WTC11 (cell line): ENCODE data around the gene NECTIN1. TPM values are rescaled to one million over a fixed set of nuclear protein-coding genes. Genes with fewer than 3 reads are reported as not detected.

ENCODE experiments used
- ATAC-seq: fragments of 200-7000 bp; cut with Tn5 transposase; 2 replicates; pipeline ENCODE4 v1.10.0; 2021; ENCODE audit warnings: mild to moderate bottlenecking, moderate library complexity
- CTCF ChIA-PET: fragments of 300-600 bp; sonication (Branson Sonifier 250); formaldehyde crosslinking; loops from one replicate; lab custom pipeline; 2021; ENCODE audit warnings: antibody characterized with exemption; lab: Charles Lee
- POLR2A ChIA-PET: fragments of 350-600 bp; sonication (Branson Sonifier 250); formaldehyde crosslinking; loops from one replicate; lab custom pipeline; 2021; ENCODE audit warnings: antibody characterized with exemption; lab: Charles Lee
- DNase-seq: peaks from one replicate; pipeline ENCODE4 v3.0.0; 2021; ENCODE audit warnings: low spot score
- H3K27ac Mint-ChIP-seq: 2 replicates; pipeline ENCODE4 v1.8.0; 2021; ENCODE audit warnings: mixed read lengths
- H3K27me3 Mint-ChIP-seq: 2 replicates; pipeline ENCODE4 v1.8.0; 2021; ENCODE audit warnings: low read depth, mild to moderate bottlenecking, moderate library complexity, mixed read lengths
- H3K36me3 Mint-ChIP-seq: 2 replicates; pipeline ENCODE4 v1.8.0; 2021; ENCODE audit warnings: mixed read lengths
- H3K4me1 Mint-ChIP-seq: 2 replicates; pipeline ENCODE4 v1.8.0; 2022; ENCODE audit warnings: mixed read lengths
- H3K4me3 Mint-ChIP-seq: 2 replicates; pipeline ENCODE4 v1.8.0; 2021; ENCODE audit warnings: mild to moderate bottlenecking, moderate library complexity, mixed read lengths
- H3K9me3 Mint-ChIP-seq: 2 replicates; pipeline ENCODE4 v1.8.0; 2021; ENCODE audit warnings: mixed read lengths
- ELF4 ChIP-seq: sonication (generic); formaldehyde crosslinking; IDR thresholded peaks from 2 replicates; pipeline ENCODE4 v1.8.1; 2022; ENCODE audit warnings: low read depth, mild to moderate bottlenecking, moderate library complexity, missing genetic modification reagents
- FOXP1 ChIP-seq: sonication (generic); formaldehyde crosslinking; IDR thresholded peaks from 2 replicates; pipeline ENCODE4 v1.8.0; 2022; ENCODE audit warnings: missing genetic modification reagents, mild to moderate bottlenecking, moderate library complexity, borderline replicate concordance
- GRHL2 ChIP-seq: fragments of 250-450 bp; sonication (Bioruptor Pico); IDR thresholded peaks from 2 replicates; pipeline ENCODE4 v1.8.0; 2022; ENCODE audit warnings: mild to moderate bottlenecking, moderate library complexity; ENCODE audit not compliant: insufficient replicate concordance, severe bottlenecking
- HMGA2 ChIP-seq: fragments of 250-450 bp; sonication (Bioruptor Pico); IDR thresholded peaks from 2 replicates; pipeline ENCODE4 v1.4.0; 2021; ENCODE audit warnings: mild to moderate bottlenecking, moderate library complexity
- HMGXB4 ChIP-seq: sonication (generic); formaldehyde crosslinking; IDR thresholded peaks from 2 replicates; pipeline ENCODE4 v1.8.1; 2023; ENCODE audit warnings: mild to moderate bottlenecking, moderate library complexity, missing genetic modification reagents
- JAZF1 ChIP-seq: fragments of 250-450 bp; sonication (Bioruptor Pico); IDR thresholded peaks from 2 replicates; pipeline ENCODE4 v1.9.0; 2021; ENCODE audit warnings: moderate library complexity, mild to moderate bottlenecking, inconsistent platforms
- MAX ChIP-seq: sonication (generic); formaldehyde crosslinking; IDR thresholded peaks from 2 replicates; pipeline ENCODE4 v1.8.0; 2022; ENCODE audit warnings: mild to moderate bottlenecking, missing genetic modification reagents
- MLX ChIP-seq: sonication (generic); formaldehyde crosslinking; IDR thresholded peaks from 2 replicates; pipeline ENCODE4 v1.8.1; 2023; ENCODE audit warnings: mild to moderate bottlenecking, missing genetic modification reagents, moderate library complexity
- NFATC4 ChIP-seq: fragments of 250-450 bp; sonication (Bioruptor Pico); IDR thresholded peaks from 2 replicates; pipeline ENCODE4 v1.9.0; 2021; ENCODE audit warnings: mild to moderate bottlenecking
- RORB ChIP-seq: fragments of 250-450 bp; sonication (Bioruptor Pico); IDR thresholded peaks from 2 replicates; pipeline ENCODE4 v1.9.0; 2021; ENCODE audit warnings: mild to moderate bottlenecking
- SOX15 ChIP-seq: fragments of 250-450 bp; sonication (Bioruptor Pico); IDR thresholded peaks from 2 replicates; pipeline ENCODE4 v1.9.0; 2021; ENCODE audit warnings: mild to moderate bottlenecking
- ZNF232 ChIP-seq: sonication (generic); formaldehyde crosslinking; IDR thresholded peaks from 2 replicates; pipeline ENCODE4 v1.8.0; 2022; ENCODE audit warnings: mild to moderate bottlenecking, missing genetic modification reagents
- ZNF281 ChIP-seq: sonication (generic); formaldehyde crosslinking; IDR thresholded peaks from 2 replicates; pipeline ENCODE4 v1.8.0; 2023; ENCODE audit warnings: mild to moderate bottlenecking, missing genetic modification reagents
- ZNF396 ChIP-seq: fragments of 250-450 bp; sonication (Bioruptor Pico); IDR thresholded peaks from 2 replicates; pipeline ENCODE4 v1.8.0; 2021; ENCODE audit warnings: mild to moderate bottlenecking, moderate library complexity, borderline replicate concordance
- ZNF425 ChIP-seq: fragments of 250-450 bp; sonication (Bioruptor Pico); conservative IDR thresholded peaks from 2 replicates; pipeline ENCODE4 v1.9.0; 2021; ENCODE audit warnings: mild to moderate bottlenecking
- ZNF512 ChIP-seq: sonication (generic); formaldehyde crosslinking; IDR thresholded peaks from 2 replicates; pipeline ENCODE4 v1.8.1; 2022; ENCODE audit warnings: missing genetic modification reagents, borderline replicate concordance
- total RNA-seq: library from RNA; stranded (reverse); gene quantifications from 3 replicates; pipeline ENCODE4 v1.2.3, GENCODE V29; 2021

The NECTIN1 gene
- total RNA-seq, 1 experiment from 2014 or later = 86.2 TPM

- H3K27me3 Mint-ChIP-seq = peaks cover 32% of the 10 kb centered on the region
- POLR2A ChIA-PET = no interaction called here
- TF ChIP-seq ELF4 (CRISPR knock-in tag) (no peak), ZNF425 (CRISPR knock-in tag) (no peak), ZNF512 (CRISPR knock-in tag) (no peak), NFATC4 (no peak), ZNF396 (CRISPR knock-in tag) (no peak), RORB (CRISPR knock-in tag) (no peak), MLX (CRISPR knock-in tag) (no peak), JAZF1 (CRISPR knock-in tag) (no peak), MAX (CRISPR knock-in tag) (no peak), GRHL2 (CRISPR knock-in tag) (no peak), HMGXB4 (CRISPR knock-in tag) (no peak)
- TF ChIP-seq, all 79 proteins: peak for 0
- no peak for DNase-seq
- Mint-ChIP-seq H3K9me3 (no peaks in the 10 kb centered on the region), H3K36me3 (no peaks in the 10 kb centered on the region), H3K4me1 (peaks cover 14% of the 10 kb centered on the region), H3K27ac (no peak overlapping the region), H3K4me3 (no peak overlapping the region)
- CTCF ChIA-PET = interaction anchor here (0.8 to 1.7 kb wide), 6 partner anchors 9 to 368 kb away, joined by 3 to 7 read pairs (median 3); partner anchors contain the start of gene NECTIN1
- no peak for ATAC-seq
These were observed 11.0 kb upstream of the NECTIN1 start for GRCh38 chr11:119739975-119740374.

GRCh38 chr11:119739021-119739703 lies 10.2 kb upstream of the NECTIN1 start:
- Mint-ChIP-seq H3K27me3 (peaks cover 24% of the 10 kb centered on the region), H3K4me3 (no peak overlapping the region), H3K4me1 (peaks cover 14% of the 10 kb centered on the region)
- POLR2A ChIA-PET = no interaction called here
- ATAC-seq = no peak
- TF ChIP-seq GRHL2 (CRISPR knock-in tag) (no peak), HMGA2 (CRISPR knock-in tag) (no peak), FOXP1 (CRISPR knock-in tag) (no peak), ZNF232 (no peak), SOX15 (no peak), ZNF281 (CRISPR knock-in tag) (no peak)
- TF ChIP-seq, all 79 proteins: peak for 0
- H3K9me3 Mint-ChIP-seq = no peaks in the 10 kb centered on the region
- no peaks in the 10 kb centered on the region for H3K36me3 Mint-ChIP-seq
- CTCF ChIA-PET = interaction anchor here (1.0 to 1.9 kb wide), 5 partner anchors 10 to 369 kb away, joined by 3 to 11 read pairs (median 3); partner anchors contain the start of gene NECTIN1
- H3K27ac Mint-ChIP-seq = no peak overlapping the region
- no peak for DNase-seq
